GM23338 (cell line): ENCODE data around the gene MTRF1L. TPM values are rescaled to one million over a fixed set of nuclear protein-coding genes. Genes with fewer than 3 reads are reported as not detected.
A peak's percentile ranks its signal among the peaks of the same experiment; 100 is the strongest.

ENCODE experiments used
- ATAC-seq: fragments of 200-7000 bp; cut with Tn5 transposase; 3 replicates; pipeline ENCODE4 v1.9.1; 2020
- DNase-seq: peaks from one replicate; pipeline ENCODE4 v3.0.0-alpha.2; 2015; ENCODE audit warnings: low spot score
- H2AFZ ChIP-seq: fragments of 200-600 bp; sonication (generic); 2 replicates; pipeline ENCODE4 v1.8.0; 2016; ENCODE audit warnings: antibody characterized with exemption, mild to moderate bottlenecking, moderate library complexity
- H3F3A ChIP-seq: fragments of 200-600 bp; sonication (generic); replicated peaks from 2 replicates; pipeline ENCODE4 v1.8.0; 2017; ENCODE audit warnings: antibody characterized with exemption, mixed run types, low read depth
- H3K27ac ChIP-seq: fragments of 200-600 bp; sonication (generic); 2 replicates; pipeline ENCODE4 v1.6.1; 2016; ENCODE audit warnings: low read depth
- H3K27me3 ChIP-seq: fragments of 200-600 bp; sonication (generic); 2 replicates; pipeline ENCODE4 v1.8.0; 2016; ENCODE audit warnings: mild to moderate bottlenecking, mixed run types, moderate library complexity; ENCODE audit not compliant: insufficient read depth
- H3K36me3 ChIP-seq: fragments of 200-600 bp; sonication (generic); 2 replicates; pipeline ENCODE4 v1.8.0; 2016; ENCODE audit warnings: mild to moderate bottlenecking; ENCODE audit not compliant: insufficient read depth
- H3K4me1 ChIP-seq: fragments of 200-600 bp; sonication (generic); 2 replicates; pipeline ENCODE4 v1.8.0; 2016; ENCODE audit warnings: mild to moderate bottlenecking, moderate library complexity; ENCODE audit not compliant: insufficient read depth
- H3K4me2 ChIP-seq: fragments of 200-600 bp; sonication (generic); 2 replicates; pipeline ENCODE4 v1.7.1; 2017; ENCODE audit warnings: mixed run types
- H3K4me3 ChIP-seq: fragments of 200-600 bp; sonication (generic); 2 replicates; pipeline ENCODE4 v1.6.1; 2016; ENCODE audit warnings: mixed run types
- H3K79me2 ChIP-seq: fragments of 200-600 bp; sonication (generic); replicated peaks from 2 replicates; pipeline ENCODE4 v1.8.0; 2017; ENCODE audit warnings: mild to moderate bottlenecking; ENCODE audit not compliant: insufficient read depth
- H3K9me2 ChIP-seq: fragments of 200-600 bp; sonication (generic); 2 replicates; pipeline ENCODE4 v1.8.0; 2017; ENCODE audit not compliant: insufficient read depth
- H4K20me1 ChIP-seq: fragments of 200-600 bp; sonication (generic); replicated peaks from 2 replicates; pipeline ENCODE4 v1.8.0; 2017; ENCODE audit warnings: mild to moderate bottlenecking; ENCODE audit not compliant: insufficient read depth
- H3K27ac Mint-ChIP-seq: 2 replicates; pipeline ENCODE4 v1.8.0; 2020; ENCODE audit warnings: inconsistent platforms, mild to moderate bottlenecking, moderate library complexity, mixed read lengths
- H3K27me3 Mint-ChIP-seq: 3 replicates; pipeline ENCODE4 v1.8.0; 2022; ENCODE audit warnings: low read depth, mild to moderate bottlenecking, moderate library complexity, mixed read lengths, inconsistent platforms; ENCODE audit not compliant: insufficient read depth, poor library complexity
- H3K36me3 Mint-ChIP-seq: 3 replicates; pipeline ENCODE4 v1.8.0; 2021; ENCODE audit warnings: low read depth, mild to moderate bottlenecking, inconsistent platforms, moderate library complexity, mixed read lengths
- H3K4me1 Mint-ChIP-seq: 3 replicates; pipeline ENCODE4 v1.8.0; 2020; ENCODE audit warnings: mild to moderate bottlenecking, inconsistent platforms, mixed read lengths
- H3K4me3 Mint-ChIP-seq: 3 replicates; pipeline ENCODE4 v1.8.0; 2021; ENCODE audit warnings: moderate library complexity, mild to moderate bottlenecking, inconsistent platforms, mixed read lengths
- H3K9me3 Mint-ChIP-seq: 3 replicates; pipeline ENCODE4 v1.8.0; 2020; ENCODE audit warnings: moderate library complexity, mild to moderate bottlenecking, inconsistent platforms, mixed read lengths
- CREB1 ChIP-seq: fragments of 250-450 bp; sonication (Bioruptor Pico); IDR thresholded peaks from 2 replicates; pipeline ENCODE4 v1.5.0; 2020; ENCODE audit warnings: low read depth, mild to moderate bottlenecking, moderate library complexity
- CTCF ChIP-seq, 2 experiments: fragments of 200-600 bp in 1 of 2; sonication (generic) in 1 of 2; conservative IDR thresholded peaks; 2 replicates each; pipeline versions ENCODE4 v1.5.1 to v1.6.1; 2016 to 2017; ENCODE audit warnings: antibody characterized with exemption in 2 of 2, low read depth in 2 of 2, mild to moderate bottlenecking in 2 of 2, moderate library complexity in 1 of 2
- ETS1 ChIP-seq: IDR thresholded peaks from 2 replicates; pipeline ENCODE4 v1.6.1; 2016; ENCODE audit warnings: antibody characterized with exemption
- EZH2 ChIP-seq: fragments of 200-600 bp; sonication (generic); IDR thresholded peaks from one replicate; pipeline ENCODE4 v1.8.0; 2017; ENCODE audit warnings: antibody characterized with exemption, mild to moderate bottlenecking, low read depth; ENCODE audit not compliant: unreplicated experiment
- EZH2phosphoT487 ChIP-seq: fragments of 200-600 bp; sonication (generic); IDR thresholded peaks from one replicate; pipeline ENCODE4 v1.8.1; 2018; ENCODE audit warnings: antibody characterized with exemption; ENCODE audit not compliant: unreplicated experiment
- JUNB ChIP-seq: IDR thresholded peaks from one replicate; pipeline ENCODE4 v1.6.1; 2016; ENCODE audit warnings: antibody characterized with exemption; ENCODE audit not compliant: unreplicated experiment
- NANOG ChIP-seq: IDR thresholded peaks from 2 replicates; pipeline ENCODE4 v1.6.1; 2016; ENCODE audit warnings: antibody characterized with exemption, borderline replicate concordance
- POLR2AphosphoS5 ChIP-seq: IDR thresholded peaks from 2 replicates; pipeline ENCODE4 v1.6.1; 2016; ENCODE audit warnings: antibody characterized with exemption, low read depth
- REST ChIP-seq: IDR thresholded peaks from one replicate; pipeline ENCODE4 v1.6.1; 2018; ENCODE audit warnings: antibody characterized with exemption; ENCODE audit not compliant: unreplicated experiment
- STAT1 ChIP-seq: IDR thresholded peaks from one replicate; pipeline ENCODE4 v1.6.1; 2016; ENCODE audit warnings: antibody characterized with exemption; ENCODE audit not compliant: unreplicated experiment
- ZNF114 ChIP-seq: fragments of 250-450 bp; sonication (Bioruptor Pico); IDR thresholded peaks from 2 replicates; pipeline ENCODE4 v1.5.0; 2020; ENCODE audit warnings: mild to moderate bottlenecking, moderate library complexity
- ZNF331 ChIP-seq: fragments of 250-450 bp; sonication (Bioruptor Pico); IDR thresholded peaks from 2 replicates; pipeline ENCODE4 v1.5.0; 2020; ENCODE audit warnings: low read depth, mild to moderate bottlenecking, moderate library complexity
- ZNF462 ChIP-seq: fragments of 250-450 bp; sonication (Bioruptor Pico); IDR thresholded peaks from 2 replicates; pipeline ENCODE4 v1.5.0; 2020; ENCODE audit warnings: mild to moderate bottlenecking, moderate library complexity
- long read RNA-seq: library from polyadenylated mRNA; unstranded; transcript quantifications from one replicate; pipeline ENCODE4 v2.0.0, GENCODE V29; 2020; ENCODE audit not compliant: unreplicated experiment
- polyA plus RNA-seq: library from polyadenylated mRNA; unstranded; fragments of >200 nt; fragmentation: Nextera tagmentation; extraction: Ambion mirVana; gene quantifications from 2 replicates; pipeline ENCODE4 v1.2.1, GENCODE V29; 2016
- total RNA-seq: library from RNA; depleted of rRNA; stranded (reverse); fragments of >200 nt; shearing (Covaris generic); gene quantifications from 2 replicates; pipeline ENCODE4 v1.2.3, GENCODE V29; 2014; rRNA removed

Gene MTRF1L
- total RNA-seq (17.0 and 20.5 TPM in 2 replicates), polyA plus RNA-seq (22.3 and 28.3 TPM in 2 replicates)
- long read RNA-seq, partial matches to known transcripts, result 4 of 17 reads
- long read RNA-seq, other reads (novel, unspliced or antisense), result 5 of 17 reads

GRCh38 chr6:153002613-153003365 is at the start of gene MTRF1L:
Gene MTRF1L (minus strand): TSS chr6:153002709. CDS start chr6:153002685, 24 bp downstream.
- H3K9me3 Mint-ChIP-seq, result no peaks in the 10 kb centered on the region
- Histone ChIP-seq H3K79me2 (peaks cover 50% of the 10 kb centered on the region), H2AFZ (peak within 1 kb of the TSS; percentile 18; the same call in 1 of the 2 replicates), H3K4me3 (peak within 1 kb of the TSS; percentile 93), H3K9me2 (no peaks in the 10 kb centered on the region), H4K20me1 (peaks cover 26% of the 10 kb centered on the region), H3K27ac (peak within 1 kb of the TSS; percentile 89), H3K4me1 (peaks cover 10% of the 10 kb centered on the region), H3K4me2 (peak within 1 kb of the TSS; percentile 92), H3F3A (no peaks in the 10 kb centered on the region), H3K36me3 (no peaks in the 10 kb centered on the region; the same call in 1 of the 2 replicates), H3K27me3 (no peaks in the 10 kb centered on the region)
- DNase-seq (peak; percentile 99), ATAC-seq (peak; percentile 97)
- H3K4me3 Mint-ChIP-seq, result peak within 1 kb of the TSS; percentile 99
- no peak for TF ChIP-seq ZNF462 (CRISPR knock-in tag)
- no peak for TF ChIP-seq ZNF331 (CRISPR knock-in tag)
- no peak for TF ChIP-seq REST
- TF ChIP-seq ETS1, result peak; percentile 66
- peak; percentile 67 for TF ChIP-seq CREB1 (CRISPR knock-in tag)
- TF ChIP-seq POLR2AphosphoS5, result peak; percentile 64; the same call in 1 of the 2 replicates
- TF ChIP-seq JUNB, result no peak
- no peak for TF ChIP-seq EZH2phosphoT487
- no peak for TF ChIP-seq ZNF114 (CRISPR knock-in tag)
- no peak for TF ChIP-seq CTCF (conservative IDR thresholded peaks at IDR 0.05; ENCODE audit: low read depth in 2 of 2)
- TF ChIP-seq NANOG, result no peak
- TF ChIP-seq EZH2, result no peak
- TF ChIP-seq STAT1, result no peak
- peak within 1 kb of the TSS; percentile 98 for H3K27ac Mint-ChIP-seq
- peaks cover 19% of the 10 kb centered on the region for H3K4me1 Mint-ChIP-seq
- H3K36me3 Mint-ChIP-seq, result peaks cover 5% of the 10 kb centered on the region; the same call in 2 of the 3 replicates
- no peaks in the 10 kb centered on the region for H3K27me3 Mint-ChIP-seq
